B cell (primary cell): ENCODE measurements around the gene ERG. TPM values are rescaled to one million over a fixed set of nuclear protein-coding genes. Genes with fewer than 3 reads are reported as not detected.

Source experiments
- ATAC-seq: fragments of 200-7000 bp; cut with Tn5 transposase; one replicate; pipeline ENCODE4 v1.10.0; 2021; ENCODE audit warnings: low read depth, mild to moderate bottlenecking, moderate number of reproducible peaks, moderate library complexity
- CTCF ChIA-PET: fragments of 350-600 bp; sonication (Branson Sonifier 250); formaldehyde crosslinking; loops from one replicate; lab custom pipeline; 2021; ENCODE audit warnings: antibody characterized with exemption, inconsistent platforms; lab: Charles Lee
- POLR2A ChIA-PET: fragments of 350-600 bp; sonication (Branson Sonifier 250); formaldehyde crosslinking; loops from one replicate; lab custom pipeline; 2021; ENCODE audit warnings: antibody characterized with exemption; lab: Charles Lee
- DNase-seq: peaks from one replicate; pipeline ENCODE4 v3.0.0; 2013
- H2AFZ ChIP-seq: 2 replicates; pipeline ENCODE4 v1.6.1; 2012; ENCODE audit warnings: mild to moderate bottlenecking, low read depth, low read length; ENCODE audit not compliant: insufficient read depth, poor library complexity, severe bottlenecking
- H3K27ac ChIP-seq, 2 donors: 1 replicate in 1 of 2; 2 replicates in 1 of 2; pipeline ENCODE4 v1.5.1; 2012 to 2013; ENCODE audit warnings: low read length in 2 of 2, mild to moderate bottlenecking in 2 of 2, moderate library complexity in 1 of 2
- H3K27me3 ChIP-seq, 4 experiments: fragments of 200-600 bp in 1 of 4; sonication (generic) in 1 of 4; replicated peaks in 1 of 4; 1 replicate in 2 of 4; 2 replicates in 2 of 4; pipeline versions ENCODE4 v1.6.1 to v1.7.0; 2013 to 2016; ENCODE audit warnings: low read length in 3 of 4, mild to moderate bottlenecking in 2 of 4, mixed read lengths in 1 of 4, moderate library complexity in 1 of 4; ENCODE audit not compliant: insufficient read depth in 4 of 4, control insufficient read depth in 3 of 4; ENCODE audit errors: control extremely low read depth in 1 of 4
- H3K36me3 ChIP-seq, 2 experiments: replicated peaks in 1 of 2; 1 replicate in 1 of 2; 2 replicates in 1 of 2; pipeline versions ENCODE4 v1.6.1 to v1.7.1; 2013; ENCODE audit warnings: low read length in 1 of 2; ENCODE audit not compliant: insufficient read depth in 2 of 2, control insufficient read depth in 1 of 2; ENCODE audit errors: control extremely low read depth in 1 of 2, extremely low read depth in 1 of 2
- H3K4me1 ChIP-seq, 2 donors: fragments of 200-600 bp in 1 of 2; sonication (generic) in 1 of 2; 1 replicate in 1 of 2; 2 replicates in 1 of 2; pipeline versions ENCODE4 v1.5.1 to v1.6.1; 2013 to 2017; ENCODE audit warnings: low read length in 2 of 2; ENCODE audit not compliant: control insufficient read depth in 2 of 2, insufficient read depth in 2 of 2
- H3K4me2 ChIP-seq: replicated peaks from 2 replicates; pipeline ENCODE3; 2012; ENCODE audit warnings: mild to moderate bottlenecking, low read depth, low read length; ENCODE audit not compliant: poor library complexity, severe bottlenecking
- H3K4me3 ChIP-seq, 5 experiments: fragments of 200-600 bp in 1 of 5; sonication (generic) in 1 of 5; 1 replicate in 3 of 5; 2 replicates in 2 of 5; pipeline versions ENCODE4 v1.5.1 to v1.7.0; 2011 to 2016; ENCODE audit warnings: low read length in 4 of 5, mild to moderate bottlenecking in 4 of 5, low read depth in 2 of 5, control low read depth in 1 of 5, moderate library complexity in 1 of 5; ENCODE audit not compliant: insufficient read depth in 1 of 5; ENCODE audit errors: control extremely low read depth in 1 of 5, extremely low read depth in 1 of 5
- H3K79me2 ChIP-seq: fragments of 200-600 bp; sonication (generic); one replicate; pipeline ENCODE4 v1.6.0; 2016; ENCODE audit warnings: low read length; ENCODE audit not compliant: control insufficient read depth, insufficient read depth
- H3K9ac ChIP-seq: fragments of 200-600 bp; sonication (generic); 2 replicates; pipeline ENCODE4 v1.6.1; 2017; ENCODE audit warnings: mild to moderate bottlenecking, low read length, moderate library complexity
- H3K9me3 ChIP-seq, 3 donors: one replicate each; pipeline versions ENCODE4 v1.6.1 to v1.7.1; 2013; ENCODE audit warnings: low read length in 2 of 3; ENCODE audit not compliant: control insufficient read depth in 2 of 3, insufficient read depth in 1 of 3; ENCODE audit errors: control extremely low read depth in 1 of 3
- H4K20me1 ChIP-seq: 2 replicates; pipeline ENCODE4 v1.6.0; 2012; ENCODE audit warnings: mild to moderate bottlenecking, low read length; ENCODE audit not compliant: insufficient read depth, control insufficient read depth, poor library complexity, severe bottlenecking
- H3K27ac Mint-ChIP-seq: one replicate; pipeline ENCODE4 v1.8.0; 2021; ENCODE audit warnings: mixed read lengths
- H3K27me3 Mint-ChIP-seq: one replicate; pipeline ENCODE4 v1.8.0; 2021; ENCODE audit warnings: mixed read lengths
- H3K4me1 Mint-ChIP-seq: one replicate; pipeline ENCODE4 v1.8.0; 2021; ENCODE audit warnings: mixed read lengths
- H3K4me3 Mint-ChIP-seq: one replicate; pipeline ENCODE4 v1.8.0; 2021; ENCODE audit warnings: mixed read lengths
- H3K9me3 Mint-ChIP-seq: one replicate; pipeline ENCODE4 v1.8.0; 2022; ENCODE audit warnings: mixed read lengths; ENCODE audit not compliant: insufficient read depth
- EZH2 ChIP-seq: IDR thresholded peaks from 2 replicates; pipeline ENCODE4 v1.6.1; 2012; ENCODE audit warnings: borderline replicate concordance, low read depth, mild to moderate bottlenecking, moderate library complexity, low read length; ENCODE audit not compliant: insufficient read depth, poor library complexity, severe bottlenecking
- WGBS: methylation state at CpG from one replicate; pipeline ENCODE4 v1.1.5; 2013; ENCODE audit warnings: missing lambda C conversion rate; ENCODE audit not compliant: insufficient coverage; 5-methylcytosine and 5-hydroxymethylcytosine counted together
- intact Hi-C: fragments of 100-400 bp; cut with micrococcal nuclease; formaldehyde crosslinking; loops from one replicate; pipeline ENCODE4 v1.10.0; 2022
- polyA plus RNA-seq: library from polyadenylated mRNA; depleted of rRNA; stranded (reverse); fragments of >200 nt; gene quantifications from 2 replicates; pipeline ENCODE4 v1.2.3, GENCODE V29; 2012
- total RNA-seq, 2 donors: library from RNA; stranded (reverse); fragments of 120-200 nt in 1 of 2; gene quantifications; 1 replicate in 1 of 2; 2 replicates in 1 of 2; pipeline versions ENCODE4 v1.2.3 to v1.2.4, GENCODE V29; 2013 to 2022
- TF ChIP-seq, protein P1 (sequence below): fragments of 200-600 bp; IDR thresholded peaks from one replicate; pipeline ENCODE4 v1.8.0; 2022; ENCODE audit warnings: antibody characterized with exemption, mild to moderate bottlenecking

ERG gene
- total and polyA plus RNA-seq, 2 donors (not counting 1 experiment from before 2014, with no cell fraction given), result 0.17 TPM; not detected in 1

GRCh38 chr21:38438462-38438893, 59.8 kb downstream of the ERG start:
- 85% methylated on average over 10 of the region's 11 CpGs for WGBS
- no peak overlapping the region for H3K27ac ChIP-seq
- H3K9me3 ChIP-seq, result no peaks in the 10 kb centered on the region
- H3K27me3 ChIP-seq, result peaks cover 0 to 5% (median 0%) of the 10 kb centered on the region in 4 experiments
- H2AFZ ChIP-seq, result no peak overlapping the region
- no peak overlapping the region for H3K4me3 ChIP-seq
- no peak for TF ChIP-seq EZH2
- TF ChIP-seq, protein P1, sequence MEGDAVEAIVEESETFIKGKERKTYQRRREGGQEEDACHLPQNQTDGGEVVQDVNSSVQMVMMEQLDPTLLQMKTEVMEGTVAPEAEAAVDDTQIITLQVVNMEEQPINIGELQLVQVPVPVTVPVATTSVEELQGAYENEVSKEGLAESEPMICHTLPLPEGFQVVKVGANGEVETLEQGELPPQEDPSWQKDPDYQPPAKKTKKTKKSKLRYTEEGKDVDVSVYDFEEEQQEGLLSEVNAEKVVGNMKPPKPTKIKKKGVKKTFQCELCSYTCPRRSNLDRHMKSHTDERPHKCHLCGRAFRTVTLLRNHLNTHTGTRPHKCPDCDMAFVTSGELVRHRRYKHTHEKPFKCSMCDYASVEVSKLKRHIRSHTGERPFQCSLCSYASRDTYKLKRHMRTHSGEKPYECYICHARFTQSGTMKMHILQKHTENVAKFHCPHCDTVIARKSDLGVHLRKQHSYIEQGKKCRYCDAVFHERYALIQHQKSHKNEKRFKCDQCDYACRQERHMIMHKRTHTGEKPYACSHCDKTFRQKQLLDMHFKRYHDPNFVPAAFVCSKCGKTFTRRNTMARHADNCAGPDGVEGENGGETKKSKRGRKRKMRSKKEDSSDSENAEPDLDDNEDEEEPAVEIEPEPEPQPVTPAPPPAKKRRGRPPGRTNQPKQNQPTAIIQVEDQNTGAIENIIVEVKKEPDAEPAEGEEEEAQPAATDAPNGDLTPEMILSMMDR, result no peak
- H3K9me3 Mint-ChIP-seq, result no peaks in the 10 kb centered on the region
- ChIA-PET POLR2A (no interaction called here), CTCF (no interaction called here)
- no peak overlapping the region for H3K4me3 Mint-ChIP-seq
- H3K4me2 ChIP-seq, result no peak overlapping the region
- H3K27me3 Mint-ChIP-seq, result peaks cover 7% of the 10 kb centered on the region
- no peaks in the 10 kb centered on the region for H3K36me3 ChIP-seq
- DNase-seq, result no peak
- H3K4me1 Mint-ChIP-seq, result no peaks in the 10 kb centered on the region
- H3K79me2 ChIP-seq, result no peaks in the 10 kb centered on the region
- no peaks in the 10 kb centered on the region for H4K20me1 ChIP-seq
- H3K9ac ChIP-seq, result no peak overlapping the region
- intact Hi-C loops, result no loop called here
- no peak for ATAC-seq
- no peaks in the 10 kb centered on the region for H3K4me1 ChIP-seq
- H3K27ac Mint-ChIP-seq, result no peak overlapping the region

DNA sequence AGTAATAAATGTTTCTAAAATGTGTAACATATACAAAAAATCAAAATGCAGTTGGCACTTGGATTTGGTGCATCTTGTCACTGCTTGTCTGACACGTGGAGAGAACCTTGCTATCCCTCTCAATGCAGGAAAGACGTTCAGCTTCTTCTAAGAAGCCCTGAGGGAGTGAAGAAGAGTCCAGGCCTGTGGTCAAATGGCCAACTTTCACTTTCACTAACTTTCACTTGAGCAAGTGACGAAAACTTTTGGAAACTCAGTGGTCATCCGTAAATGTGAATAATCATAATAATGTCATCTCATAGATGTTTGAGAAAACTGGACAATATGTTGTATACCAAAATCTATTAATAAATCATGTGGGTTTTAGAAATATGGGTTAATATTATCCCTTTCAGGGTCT, 61.9 kb downstream of the ERG start:
- H3K4me3 Mint-ChIP-seq, result no peak overlapping the region
- no peaks in the 10 kb centered on the region for H3K9me3 ChIP-seq
- H3K9me3 Mint-ChIP-seq, result no peaks in the 10 kb centered on the region
- no peaks in the 10 kb centered on the region for H3K4me1 ChIP-seq
- no peaks in the 10 kb centered on the region for H3K4me1 Mint-ChIP-seq
- no peak overlapping the region for H3K27ac Mint-ChIP-seq
- no peaks in the 10 kb centered on the region for H3K79me2 ChIP-seq
- CTCF ChIA-PET, result no interaction called here
- POLR2A ChIA-PET, result no interaction called here
- H3K27me3 Mint-ChIP-seq, result peaks cover 7% of the 10 kb centered on the region
- H3K4me3 ChIP-seq, result no peak overlapping the region
- H2AFZ ChIP-seq, result no peak overlapping the region
- ATAC-seq (no peak), DNase-seq (no peak)
- no peak overlapping the region for H3K9ac ChIP-seq
- TF ChIP-seq EZH2, result no peak
- TF ChIP-seq, protein P1, result no peak
- WGBS, result 61% methylated on average over 2 of the region's 4 CpGs
- intact Hi-C loops, result no loop called here
- H3K36me3 ChIP-seq, result no peaks in the 10 kb centered on the region
- H3K4me2 ChIP-seq, result no peak overlapping the region
- no peaks in the 10 kb centered on the region for H4K20me1 ChIP-seq
- no peak overlapping the region for H3K27ac ChIP-seq
- peaks cover 0 to 5% (median 0%) of the 10 kb centered on the region in 4 experiments for H3K27me3 ChIP-seq
